GM12891 (cell line): Measurements from ENCODE around the gene GPATCH2.

Experiments used
- PAX5 ChIP-seq: IDR thresholded peaks from 2 replicates; pipeline ENCODE4 v1.6.1; 2011; ENCODE audit warnings: low read length, moderate library complexity, mild to moderate bottlenecking; ENCODE audit not compliant: insufficient read depth, severe bottlenecking
- POLR2A ChIP-seq: IDR thresholded peaks from 2 replicates; pipeline ENCODE4 v1.6.1; 2011; ENCODE audit warnings: low read depth, low read length, control low read depth
- POLR2AphosphoS5 ChIP-seq: IDR thresholded peaks from 2 replicates; pipeline ENCODE4 v1.6.1; 2011; ENCODE audit warnings: low read depth, low read length, control low read depth
- SPI1 ChIP-seq: IDR thresholded peaks from 2 replicates; pipeline ENCODE4 v1.6.1; 2011; ENCODE audit warnings: low read depth, low read length, control low read depth
- TAF1 ChIP-seq: IDR thresholded peaks from 2 replicates; pipeline ENCODE4 v1.6.1; 2011; ENCODE audit warnings: low read depth, low read length, control low read depth

- TF ChIP-seq SPI1 (no peak), POLR2A (no peak), TAF1 (no peak), POLR2AphosphoS5 (no peak), PAX5 (no peak)
These were observed 19.8 kb upstream of the GPATCH2 start for GRCh38 chr1:217650674-217651073.
